ENCODE measurements around the gene WBP1.

DNA sequence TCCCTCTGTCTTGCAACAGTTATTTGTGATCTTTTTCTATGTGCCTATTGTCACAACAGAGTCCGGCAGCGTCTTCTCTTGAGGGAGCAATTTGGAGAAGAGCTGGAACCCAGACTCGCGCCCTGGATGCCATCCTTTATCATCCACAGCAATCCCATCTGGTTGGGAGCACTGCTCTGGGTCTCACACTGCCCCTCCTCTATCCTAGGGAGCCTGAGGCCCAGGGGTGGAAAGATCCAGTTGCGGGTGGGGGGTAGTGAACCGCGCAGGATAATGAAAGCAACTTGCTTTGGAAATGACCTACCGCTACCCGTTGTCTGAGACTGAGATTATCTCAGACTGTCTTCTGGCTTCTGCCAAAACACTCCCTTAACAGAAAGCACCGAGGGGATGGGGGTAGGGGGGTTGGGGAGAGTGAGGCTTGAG lies 713 bp downstream of the WBP1 start:
- TF ChIP-seq TEAD4 (IDR thresholded peaks at IDR 0.05), result no peak
- no peak for TF ChIP-seq NFIC (IDR thresholded peaks at IDR 0.05)
- no peak for TF ChIP-seq EP300 (IDR thresholded peaks at IDR 0.05; ENCODE audit: borderline replicate concordance)
- TF ChIP-seq, protein P1, sequence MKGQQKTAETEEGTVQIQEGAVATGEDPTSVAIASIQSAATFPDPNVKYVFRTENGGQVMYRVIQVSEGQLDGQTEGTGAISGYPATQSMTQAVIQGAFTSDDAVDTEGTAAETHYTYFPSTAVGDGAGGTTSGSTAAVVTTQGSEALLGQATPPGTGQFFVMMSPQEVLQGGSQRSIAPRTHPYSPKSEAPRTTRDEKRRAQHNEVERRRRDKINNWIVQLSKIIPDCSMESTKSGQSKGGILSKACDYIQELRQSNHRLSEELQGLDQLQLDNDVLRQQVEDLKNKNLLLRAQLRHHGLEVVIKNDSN (IDR thresholded peaks at IDR 0.05), result no peak
